Progenitor cell of endocrine pancreas (in vitro differentiated cells): ENCODE data around the gene ASTN1. TPM values are rescaled to one million over a fixed set of nuclear protein-coding genes. Genes with fewer than 3 reads are reported as not detected.

Experiments
- DNase-seq: peaks from one replicate; pipeline ENCODE4 v3.0.0; 2021; ENCODE audit warnings: low spot score; ENCODE audit not compliant: unreplicated experiment
- H3K27ac Mint-ChIP-seq: 2 replicates; pipeline ENCODE4 v1.8.0; 2021; ENCODE audit warnings: mild to moderate bottlenecking, moderate library complexity, mixed read lengths
- H3K27me3 Mint-ChIP-seq: 2 replicates; pipeline ENCODE4 v1.8.0; 2021; ENCODE audit warnings: mixed read lengths
- H3K36me3 Mint-ChIP-seq: 2 replicates; pipeline ENCODE4 v1.8.0; 2022; ENCODE audit warnings: mixed read lengths; ENCODE audit not compliant: insufficient read depth
- H3K4me1 Mint-ChIP-seq: 2 replicates; pipeline ENCODE4 v1.8.0; 2021; ENCODE audit warnings: low read depth, mixed read lengths
- H3K4me3 Mint-ChIP-seq: 2 replicates; pipeline ENCODE4 v1.8.0; 2021; ENCODE audit warnings: low read depth, mild to moderate bottlenecking, moderate library complexity, mixed read lengths
- H3K9me3 Mint-ChIP-seq: 2 replicates; pipeline ENCODE4 v1.8.0; 2021; ENCODE audit warnings: low read depth, mixed read lengths
- total RNA-seq: library from RNA; stranded (reverse); gene quantifications from 2 replicates; pipeline ENCODE4 v1.2.1, GENCODE V29; 2021
- TF ChIP-seq, protein P1 (sequence below): fragments of 200-600 bp; sonication (generic); IDR thresholded peaks from one replicate; pipeline ENCODE4 v1.5.0; 2021; ENCODE audit warnings: antibody characterized with exemption, mild to moderate bottlenecking; ENCODE audit not compliant: unreplicated experiment

Gene ASTN1
- total RNA-seq, 1 donor from 2014 or later, result 0.72 TPM

DNA sequence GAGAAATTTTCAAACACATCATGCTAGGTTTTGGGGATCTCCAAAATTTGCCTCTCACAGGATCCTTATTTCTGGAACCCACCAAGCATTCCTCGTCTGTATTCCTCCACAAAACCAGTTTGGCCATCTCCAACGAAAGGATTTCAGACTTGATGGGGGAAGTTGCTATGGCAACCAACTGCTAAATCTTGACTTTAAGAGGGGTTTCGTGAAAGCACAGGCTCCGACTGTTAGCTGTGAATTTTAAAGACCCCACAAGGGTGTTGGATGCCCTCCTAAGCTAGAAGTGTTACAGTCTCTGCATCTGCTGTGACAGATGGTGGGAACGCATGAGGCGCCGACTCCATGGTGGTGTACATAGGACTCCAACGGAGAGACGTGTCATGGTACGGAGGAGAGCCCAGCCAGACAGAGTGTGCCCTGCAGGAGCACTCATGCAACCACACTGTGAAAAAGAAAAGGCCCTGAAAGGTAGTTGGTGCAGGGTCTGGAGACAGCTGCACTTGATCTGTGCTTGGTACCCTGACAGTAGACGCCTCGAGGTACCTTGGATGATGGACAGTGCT is 147.1 kb downstream of the ASTN1 start:
- Mint-ChIP-seq H3K4me3 (no peak overlapping the region), H3K36me3 (no peaks in the 10 kb centered on the region), H3K9me3 (no peaks in the 10 kb centered on the region), H3K27ac (no peak overlapping the region), H3K27me3 (peaks cover 15% of the 10 kb centered on the region), H3K4me1 (no peaks in the 10 kb centered on the region)
- TF ChIP-seq, protein P1, sequence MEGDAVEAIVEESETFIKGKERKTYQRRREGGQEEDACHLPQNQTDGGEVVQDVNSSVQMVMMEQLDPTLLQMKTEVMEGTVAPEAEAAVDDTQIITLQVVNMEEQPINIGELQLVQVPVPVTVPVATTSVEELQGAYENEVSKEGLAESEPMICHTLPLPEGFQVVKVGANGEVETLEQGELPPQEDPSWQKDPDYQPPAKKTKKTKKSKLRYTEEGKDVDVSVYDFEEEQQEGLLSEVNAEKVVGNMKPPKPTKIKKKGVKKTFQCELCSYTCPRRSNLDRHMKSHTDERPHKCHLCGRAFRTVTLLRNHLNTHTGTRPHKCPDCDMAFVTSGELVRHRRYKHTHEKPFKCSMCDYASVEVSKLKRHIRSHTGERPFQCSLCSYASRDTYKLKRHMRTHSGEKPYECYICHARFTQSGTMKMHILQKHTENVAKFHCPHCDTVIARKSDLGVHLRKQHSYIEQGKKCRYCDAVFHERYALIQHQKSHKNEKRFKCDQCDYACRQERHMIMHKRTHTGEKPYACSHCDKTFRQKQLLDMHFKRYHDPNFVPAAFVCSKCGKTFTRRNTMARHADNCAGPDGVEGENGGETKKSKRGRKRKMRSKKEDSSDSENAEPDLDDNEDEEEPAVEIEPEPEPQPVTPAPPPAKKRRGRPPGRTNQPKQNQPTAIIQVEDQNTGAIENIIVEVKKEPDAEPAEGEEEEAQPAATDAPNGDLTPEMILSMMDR, result no peak
- no peak for DNase-seq

DNA sequence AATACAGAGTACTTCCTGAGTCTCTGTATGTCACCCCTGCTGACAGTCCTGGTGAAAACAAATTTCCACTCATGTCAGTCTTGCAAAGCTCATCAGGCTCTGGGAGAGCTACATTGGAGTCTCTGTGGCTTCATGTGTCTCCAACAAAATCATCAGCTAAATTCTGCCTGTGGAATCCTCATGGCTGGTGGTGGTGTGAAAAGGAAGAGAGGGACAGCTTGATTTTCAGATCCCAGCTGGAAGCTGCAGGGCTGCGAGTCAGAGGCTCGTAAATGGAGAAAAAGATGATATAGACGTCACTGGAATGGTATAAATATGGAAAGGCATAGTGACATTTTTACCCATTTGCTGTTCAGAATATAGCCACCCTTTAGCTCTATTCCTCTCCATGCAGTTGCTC is 150.2 kb downstream of the ASTN1 start:
- TF ChIP-seq, protein P1, result no peak
- peaks cover 7% of the 10 kb centered on the region for H3K27me3 Mint-ChIP-seq
- H3K27ac Mint-ChIP-seq, result no peak overlapping the region
- no peaks in the 10 kb centered on the region for H3K4me1 Mint-ChIP-seq
- no peak for DNase-seq
- H3K4me3 Mint-ChIP-seq, result no peak overlapping the region
- no peaks in the 10 kb centered on the region for H3K36me3 Mint-ChIP-seq
- H3K9me3 Mint-ChIP-seq, result no peaks in the 10 kb centered on the region

DNA sequence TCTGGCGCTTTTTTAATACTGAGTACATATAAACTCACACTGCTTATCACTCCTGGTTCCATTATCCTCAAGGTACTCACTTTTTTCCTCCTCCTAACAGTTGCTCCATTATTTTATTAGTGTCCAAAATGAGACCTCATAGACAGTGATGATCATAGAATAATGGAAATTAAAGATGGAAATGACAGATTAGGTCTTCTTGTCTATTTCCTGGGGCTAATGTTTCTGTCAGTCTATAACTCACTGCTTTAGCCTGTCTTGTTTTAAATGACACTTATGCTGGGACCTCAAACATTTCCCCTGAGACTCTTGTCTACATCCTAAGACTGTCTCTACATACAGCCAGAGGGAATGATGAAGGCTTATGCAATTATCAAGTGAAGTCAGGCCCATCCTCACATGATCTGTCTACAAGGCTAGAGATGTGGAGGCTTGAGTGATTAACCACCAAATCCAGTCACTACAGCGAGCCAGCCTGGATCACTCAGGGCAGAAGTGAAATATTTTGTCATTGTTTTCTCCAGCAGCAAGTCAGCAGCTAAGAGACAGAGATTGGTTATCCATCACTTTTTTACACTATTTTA is 152.1 kb downstream of the ASTN1 start:
- no peaks in the 10 kb centered on the region for H3K36me3 Mint-ChIP-seq
- DNase-seq, result no peak
- H3K27me3 Mint-ChIP-seq, result peaks cover 14% of the 10 kb centered on the region
- TF ChIP-seq, protein P1, result no peak
- H3K4me3 Mint-ChIP-seq, result no peak overlapping the region
- no peaks in the 10 kb centered on the region for H3K4me1 Mint-ChIP-seq
- H3K27ac Mint-ChIP-seq, result no peak overlapping the region
- H3K9me3 Mint-ChIP-seq, result no peaks in the 10 kb centered on the region

DNA sequence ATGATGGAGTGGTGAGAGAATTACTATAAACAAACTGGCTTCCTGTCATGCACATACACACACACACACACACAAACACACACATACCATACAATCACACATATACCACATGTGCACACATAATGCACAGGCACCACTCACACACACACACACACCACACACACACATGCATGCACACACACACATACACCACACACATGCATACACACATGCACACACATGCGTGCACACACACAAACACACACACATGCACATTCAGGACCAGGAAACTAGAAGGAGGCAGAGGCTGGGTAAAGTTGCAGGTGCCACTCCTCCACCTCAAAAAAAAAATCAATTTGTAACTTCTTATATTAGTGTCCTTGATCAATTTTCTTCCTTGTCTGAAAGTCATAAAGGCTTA is 153.0 kb downstream of the ASTN1 start:
- Mint-ChIP-seq H3K9me3 (no peaks in the 10 kb centered on the region), H3K27me3 (peaks cover 14% of the 10 kb centered on the region), H3K27ac (no peak overlapping the region), H3K36me3 (no peaks in the 10 kb centered on the region), H3K4me1 (no peaks in the 10 kb centered on the region), H3K4me3 (no peak overlapping the region)
- DNase-seq, result no peak
- TF ChIP-seq, protein P1, result no peak

DNA sequence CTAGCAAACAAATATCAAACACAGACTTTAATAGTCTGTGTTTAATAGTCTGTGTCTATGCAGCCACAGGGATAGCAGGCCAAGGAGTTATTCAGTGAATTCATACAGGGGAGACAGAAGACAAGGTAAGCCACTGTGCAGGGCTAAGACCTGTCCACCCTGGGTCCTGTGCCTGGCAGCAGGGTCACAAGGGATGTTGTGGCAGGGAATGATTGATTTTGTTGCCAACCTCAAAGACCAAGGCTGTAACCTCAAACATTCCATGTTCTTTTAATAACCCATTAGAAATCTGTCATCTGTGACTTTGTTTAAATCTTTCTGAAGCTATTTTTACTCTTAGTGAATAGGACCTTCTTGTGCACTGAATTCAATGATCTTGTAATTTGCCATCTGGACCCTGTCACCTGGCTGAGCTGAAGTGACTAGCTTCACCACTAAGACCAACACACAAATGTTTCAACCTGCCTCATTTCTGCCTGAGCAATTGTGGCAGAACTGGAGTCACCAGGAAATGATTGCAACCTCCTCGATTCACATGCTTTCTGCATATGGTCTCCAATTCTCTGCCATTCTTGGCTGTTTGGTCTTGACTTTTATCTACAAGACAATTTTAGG is 154.2 kb downstream of the ASTN1 start:
- DNase-seq, result no peak
- Mint-ChIP-seq H3K36me3 (no peaks in the 10 kb centered on the region), H3K4me3 (no peak overlapping the region), H3K27ac (no peak overlapping the region), H3K27me3 (peaks cover 14% of the 10 kb centered on the region), H3K9me3 (no peaks in the 10 kb centered on the region), H3K4me1 (no peaks in the 10 kb centered on the region)
- TF ChIP-seq, protein P1, result no peak
